ENCODE results near the gene ENAH. TPM values are rescaled to one million over a fixed set of nuclear protein-coding genes. Genes with fewer than 3 reads are reported as not detected.

The ENAH gene
- total RNA-seq, 1 donor from 2014 or later: 434 TPM

- H3K4me1 Mint-ChIP-seq (ENCODE audit: low read depth): peaks cover 50% of the 10 kb centered on the region
- H3K36me3 Mint-ChIP-seq (ENCODE audit: low read depth): no peaks in the 10 kb centered on the region
- H3K27me3 Mint-ChIP-seq (ENCODE audit: low read depth): no peaks in the 10 kb centered on the region
- H3K4me3 Mint-ChIP-seq (ENCODE audit: unreplicated experiment): no peak overlapping the region
- DNase-seq (ENCODE audit: low spot score): peak; percentile 84
- no peak overlapping the region for H3K27ac Mint-ChIP-seq (ENCODE audit: unreplicated experiment)
- TF ChIP-seq CTCF (IDR thresholded peaks at IDR 0.05): no peak
- H3K9me3 Mint-ChIP-seq (ENCODE audit: low read depth): no peaks in the 10 kb centered on the region
These were observed 192.7 kb downstream of the ENAH start for GRCh38 chr1:225460021-225460736.

- H3K4me3 Mint-ChIP-seq (ENCODE audit: unreplicated experiment): no peak overlapping the region
- peaks cover 56% of the 10 kb centered on the region for H3K4me1 Mint-ChIP-seq (ENCODE audit: low read depth)
- H3K36me3 Mint-ChIP-seq (ENCODE audit: low read depth): no peaks in the 10 kb centered on the region
- no peak for TF ChIP-seq CTCF (IDR thresholded peaks at IDR 0.05)
- no peaks in the 10 kb centered on the region for H3K9me3 Mint-ChIP-seq (ENCODE audit: low read depth)
- no peak overlapping the region for H3K27ac Mint-ChIP-seq (ENCODE audit: unreplicated experiment)
- no peak for DNase-seq (ENCODE audit: low spot score)
- no peaks in the 10 kb centered on the region for H3K27me3 Mint-ChIP-seq (ENCODE audit: low read depth)
These were observed 194.7 kb downstream of the ENAH start for GRCh38 chr1:225458222-225458631.

GRCh38 chr1:225454733-225455132 is 198.2 kb downstream of the ENAH start:
- H3K4me3 Mint-ChIP-seq (ENCODE audit: unreplicated experiment): peak overlapping the region; percentile 5
- peak overlapping the region; percentile 88 for H3K27ac Mint-ChIP-seq (ENCODE audit: unreplicated experiment)
- H3K27me3 Mint-ChIP-seq (ENCODE audit: low read depth): no peaks in the 10 kb centered on the region
- peaks cover 35% of the 10 kb centered on the region for H3K4me1 Mint-ChIP-seq (ENCODE audit: low read depth)
- H3K9me3 Mint-ChIP-seq (ENCODE audit: low read depth): no peaks in the 10 kb centered on the region
- no peak for TF ChIP-seq CTCF (IDR thresholded peaks at IDR 0.05)
- no peak for DNase-seq (ENCODE audit: low spot score)
- H3K36me3 Mint-ChIP-seq (ENCODE audit: low read depth): no peaks in the 10 kb centered on the region

GRCh38 chr1:225453797-225454648 is 198.9 kb downstream of the ENAH start:
- Mint-ChIP-seq H3K36me3 (ENCODE audit: low read depth) (no peaks in the 10 kb centered on the region), H3K4me3 (ENCODE audit: unreplicated experiment) (no peak overlapping the region), H3K27ac (ENCODE audit: unreplicated experiment) (peak overlapping the region; percentile 88), H3K4me1 (ENCODE audit: low read depth) (peaks cover 33% of the 10 kb centered on the region), H3K27me3 (ENCODE audit: low read depth) (no peaks in the 10 kb centered on the region), H3K9me3 (ENCODE audit: low read depth) (no peaks in the 10 kb centered on the region)
- no peak for DNase-seq (ENCODE audit: low spot score)
- no peak for TF ChIP-seq CTCF (IDR thresholded peaks at IDR 0.05)

GRCh38 chr1:225451840-225452515 is 200.9 kb downstream of the ENAH start:
- no peak overlapping the region for H3K4me3 Mint-ChIP-seq (ENCODE audit: unreplicated experiment)
- TF ChIP-seq CTCF (IDR thresholded peaks at IDR 0.05): no peak
- peaks cover 39% of the 10 kb centered on the region for H3K4me1 Mint-ChIP-seq (ENCODE audit: low read depth)
- H3K36me3 Mint-ChIP-seq (ENCODE audit: low read depth): no peaks in the 10 kb centered on the region
- peak; percentile 76 for DNase-seq (ENCODE audit: low spot score)
- no peaks in the 10 kb centered on the region for H3K9me3 Mint-ChIP-seq (ENCODE audit: low read depth)
- H3K27ac Mint-ChIP-seq (ENCODE audit: unreplicated experiment): no peak overlapping the region
- no peaks in the 10 kb centered on the region for H3K27me3 Mint-ChIP-seq (ENCODE audit: low read depth)

Measured in chondrocyte (in vitro differentiated cells).